Neural cell (in vitro differentiated cells): ENCODE data around the gene CP. TPM values are rescaled to one million over a fixed set of nuclear protein-coding genes. Genes with fewer than 3 reads are reported as not detected.

Experiments used
- H2AFZ ChIP-seq: fragments of 200-600, 300-800 bp; sonication (generic), shearing (Covaris generic); 2 replicates; pipeline ENCODE4 v1.6.0; 2014; ENCODE audit warnings: low read depth, mild to moderate bottlenecking, antibody characterized with exemption, low read length, moderate library complexity
- H3F3A ChIP-seq: fragments of 200-600 bp; shearing (Covaris generic); 2 replicates; pipeline ENCODE4 v1.6.1; 2016; ENCODE audit warnings: mild to moderate bottlenecking, moderate library complexity, mixed read lengths, antibody characterized with exemption, low read length; ENCODE audit not compliant: insufficient read depth, poor library complexity, severe bottlenecking
- H3K27ac ChIP-seq: fragments of 200-600, 300-800 bp; sonication (generic), shearing (Covaris generic); 2 replicates; pipeline ENCODE4 v1.5.1; 2014; ENCODE audit warnings: mild to moderate bottlenecking, low read length, moderate library complexity
- H3K27me3 ChIP-seq: fragments of 300-800, 200-600 bp; sonication (generic), shearing (Covaris generic); 2 replicates; pipeline ENCODE4 v1.6.0; 2014; ENCODE audit warnings: mild to moderate bottlenecking, low read depth, low read length, moderate library complexity; ENCODE audit not compliant: insufficient read depth
- H3K36me3 ChIP-seq: fragments of 300-800, 200-600 bp; sonication (generic), shearing (Covaris generic); 2 replicates; pipeline ENCODE4 v1.5.1; 2014; ENCODE audit warnings: mild to moderate bottlenecking, antibody characterized with exemption, low read length, moderate library complexity; ENCODE audit not compliant: insufficient read depth
- H3K4me2 ChIP-seq: fragments of 300-800, 200-600 bp; sonication (generic), shearing (Covaris generic); 2 replicates; pipeline ENCODE4 v1.6.0; 2014; ENCODE audit warnings: mild to moderate bottlenecking, low read length
- H3K4me3 ChIP-seq: fragments of 300-800, 200-600 bp; sonication (generic), shearing (Covaris generic); 2 replicates; pipeline ENCODE4 v1.5.1; 2014; ENCODE audit warnings: mild to moderate bottlenecking, low read length, moderate library complexity
- H3K79me2 ChIP-seq: fragments of 200-600 bp; shearing (Covaris generic); replicated peaks from 2 replicates; pipeline ENCODE4 v1.6.0; 2014; ENCODE audit warnings: mild to moderate bottlenecking, low read length, moderate library complexity; ENCODE audit not compliant: insufficient read depth
- H3K9ac ChIP-seq: fragments of 300-800, 200-600 bp; sonication (generic), shearing (Covaris generic); 2 replicates; pipeline ENCODE4 v1.6.1; 2016; ENCODE audit warnings: mild to moderate bottlenecking, low read length, mixed read lengths
- H3K9me2 ChIP-seq: fragments of 200-600 bp; shearing (Covaris generic); 2 replicates; pipeline ENCODE4 v1.6.1; 2016; ENCODE audit warnings: mild to moderate bottlenecking, low read length, mixed read lengths; ENCODE audit not compliant: insufficient read depth
- H3K9me3 ChIP-seq: fragments of 200-600, 300-800 bp; sonication (generic), shearing (Covaris generic); 2 replicates; pipeline ENCODE4 v1.6.1; 2016; ENCODE audit warnings: mild to moderate bottlenecking, mixed run types, low read length, moderate library complexity, mixed read lengths
- H4K20me1 ChIP-seq: fragments of 200-600 bp; shearing (Covaris generic); 2 replicates; pipeline ENCODE4 v1.6.1; 2016; ENCODE audit warnings: mild to moderate bottlenecking, mixed run types; ENCODE audit not compliant: insufficient read depth
- EP300 ChIP-seq: fragments of 450-650 bp; conservative IDR thresholded peaks from 2 replicates; pipeline ENCODE4 v1.6.1; 2014; ENCODE audit warnings: antibody characterized with exemption, mild to moderate bottlenecking, moderate library complexity; ENCODE audit not compliant: poor library complexity, severe bottlenecking
- EZH2 ChIP-seq: fragments of 200-600, 300-800 bp; shearing (Covaris generic), sonication (generic); IDR thresholded peaks from 2 replicates; pipeline ENCODE4 v1.6.1; 2014; ENCODE audit warnings: antibody characterized with exemption, low read length, borderline replicate concordance, mild to moderate bottlenecking; ENCODE audit not compliant: insufficient read depth, poor library complexity, severe bottlenecking
- MXI1 ChIP-seq: fragments of 450-650 bp; conservative IDR thresholded peaks from 2 replicates; pipeline ENCODE4 v1.6.1; 2014; ENCODE audit warnings: antibody characterized with exemption, mild to moderate bottlenecking; ENCODE audit not compliant: poor library complexity, severe bottlenecking
- POLR2AphosphoS5 ChIP-seq: IDR thresholded peaks from 2 replicates; pipeline ENCODE4 v1.6.1; 2012
- RAD21 ChIP-seq: fragments of 450-650 bp; conservative IDR thresholded peaks from 2 replicates; pipeline ENCODE4 v1.6.1; 2014; ENCODE audit warnings: antibody characterized with exemption, mild to moderate bottlenecking, moderate library complexity
- SMC3 ChIP-seq: fragments of 450-650 bp; conservative IDR thresholded peaks from 2 replicates; pipeline ENCODE4 v1.6.1; 2014; ENCODE audit warnings: antibody characterized with exemption, mild to moderate bottlenecking, moderate library complexity; ENCODE audit not compliant: poor library complexity
- TAF1 ChIP-seq: IDR thresholded peaks from 2 replicates; pipeline ENCODE4 v1.6.1; 2012; ENCODE audit warnings: low read depth
- polyA plus RNA-seq: library from polyadenylated mRNA; depleted of rRNA; stranded (reverse); fragments of >200 nt; gene quantifications from 2 replicates; pipeline ENCODE4 v1.2.3, GENCODE V29; 2014
- TF ChIP-seq, protein P1 (sequence below): fragments of 450-650 bp; IDR thresholded peaks from 2 replicates; pipeline ENCODE4 v1.5.1; 2014; ENCODE audit warnings: antibody characterized with exemption, mild to moderate bottlenecking, moderate library complexity; ENCODE audit not compliant: poor library complexity, severe bottlenecking
- TF ChIP-seq, protein P2 (sequence below): IDR thresholded peaks from 2 replicates; pipeline ENCODE4 v1.6.1; 2012; ENCODE audit warnings: borderline replicate concordance

CP gene
- polyA plus RNA-seq, 1 donor from 2014 or later = not detected

DNA sequence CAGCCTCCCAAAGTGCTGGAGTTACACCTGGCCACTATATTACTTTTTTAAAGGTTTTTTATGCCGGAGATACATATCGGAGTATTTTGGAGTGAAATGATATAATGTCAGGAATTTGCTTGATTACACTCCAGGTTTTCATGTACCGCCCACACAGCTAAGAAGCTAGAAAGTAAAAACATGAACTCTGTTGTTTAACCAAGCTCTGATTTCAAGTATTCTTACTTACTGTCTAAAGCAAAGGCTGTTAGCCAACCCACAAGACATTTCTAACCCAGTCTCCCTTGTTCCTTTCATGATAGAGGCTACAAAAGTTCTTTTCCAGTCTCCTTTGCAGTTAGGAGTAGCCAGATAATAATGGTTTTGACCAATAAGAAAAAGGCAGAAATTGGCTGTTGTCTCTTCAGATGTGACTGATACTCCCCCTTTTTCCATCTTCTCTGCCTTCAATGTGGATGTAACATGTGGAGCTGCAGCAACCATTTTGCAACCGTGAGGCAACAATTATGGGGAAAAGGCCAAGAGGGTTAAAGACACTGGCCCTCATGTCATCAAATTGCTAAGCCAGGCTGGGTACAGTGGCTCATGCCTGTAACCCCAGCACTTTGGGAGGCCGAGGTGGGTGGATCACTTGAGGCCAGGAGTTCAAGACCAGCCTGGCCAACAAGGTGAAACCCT, 6.1 kb upstream of the CP start:
- Histone ChIP-seq H3K79me2 (no peaks in the 10 kb centered on the region), H3K9ac (no peak overlapping the region), H4K20me1 (no peaks in the 10 kb centered on the region), H3K36me3 (no peaks in the 10 kb centered on the region), H3K27ac (no peak overlapping the region), H2AFZ (no peak overlapping the region), H3F3A (no peaks in the 10 kb centered on the region), H3K4me3 (no peak overlapping the region), H3K27me3 (no peaks in the 10 kb centered on the region), H3K9me3 (no peaks in the 10 kb centered on the region), H3K9me2 (no peaks in the 10 kb centered on the region), H3K4me2 (no peak overlapping the region)
- TF ChIP-seq EP300 = no peak
- no peak for TF ChIP-seq RAD21
- TF ChIP-seq, protein P1, sequence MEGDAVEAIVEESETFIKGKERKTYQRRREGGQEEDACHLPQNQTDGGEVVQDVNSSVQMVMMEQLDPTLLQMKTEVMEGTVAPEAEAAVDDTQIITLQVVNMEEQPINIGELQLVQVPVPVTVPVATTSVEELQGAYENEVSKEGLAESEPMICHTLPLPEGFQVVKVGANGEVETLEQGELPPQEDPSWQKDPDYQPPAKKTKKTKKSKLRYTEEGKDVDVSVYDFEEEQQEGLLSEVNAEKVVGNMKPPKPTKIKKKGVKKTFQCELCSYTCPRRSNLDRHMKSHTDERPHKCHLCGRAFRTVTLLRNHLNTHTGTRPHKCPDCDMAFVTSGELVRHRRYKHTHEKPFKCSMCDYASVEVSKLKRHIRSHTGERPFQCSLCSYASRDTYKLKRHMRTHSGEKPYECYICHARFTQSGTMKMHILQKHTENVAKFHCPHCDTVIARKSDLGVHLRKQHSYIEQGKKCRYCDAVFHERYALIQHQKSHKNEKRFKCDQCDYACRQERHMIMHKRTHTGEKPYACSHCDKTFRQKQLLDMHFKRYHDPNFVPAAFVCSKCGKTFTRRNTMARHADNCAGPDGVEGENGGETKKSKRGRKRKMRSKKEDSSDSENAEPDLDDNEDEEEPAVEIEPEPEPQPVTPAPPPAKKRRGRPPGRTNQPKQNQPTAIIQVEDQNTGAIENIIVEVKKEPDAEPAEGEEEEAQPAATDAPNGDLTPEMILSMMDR = no peak
- TF ChIP-seq POLR2AphosphoS5 = no peak
- no peak for TF ChIP-seq MXI1
- TF ChIP-seq SMC3 = no peak
- TF ChIP-seq EZH2 = no peak
- TF ChIP-seq TAF1 = no peak
- TF ChIP-seq, protein P2, sequence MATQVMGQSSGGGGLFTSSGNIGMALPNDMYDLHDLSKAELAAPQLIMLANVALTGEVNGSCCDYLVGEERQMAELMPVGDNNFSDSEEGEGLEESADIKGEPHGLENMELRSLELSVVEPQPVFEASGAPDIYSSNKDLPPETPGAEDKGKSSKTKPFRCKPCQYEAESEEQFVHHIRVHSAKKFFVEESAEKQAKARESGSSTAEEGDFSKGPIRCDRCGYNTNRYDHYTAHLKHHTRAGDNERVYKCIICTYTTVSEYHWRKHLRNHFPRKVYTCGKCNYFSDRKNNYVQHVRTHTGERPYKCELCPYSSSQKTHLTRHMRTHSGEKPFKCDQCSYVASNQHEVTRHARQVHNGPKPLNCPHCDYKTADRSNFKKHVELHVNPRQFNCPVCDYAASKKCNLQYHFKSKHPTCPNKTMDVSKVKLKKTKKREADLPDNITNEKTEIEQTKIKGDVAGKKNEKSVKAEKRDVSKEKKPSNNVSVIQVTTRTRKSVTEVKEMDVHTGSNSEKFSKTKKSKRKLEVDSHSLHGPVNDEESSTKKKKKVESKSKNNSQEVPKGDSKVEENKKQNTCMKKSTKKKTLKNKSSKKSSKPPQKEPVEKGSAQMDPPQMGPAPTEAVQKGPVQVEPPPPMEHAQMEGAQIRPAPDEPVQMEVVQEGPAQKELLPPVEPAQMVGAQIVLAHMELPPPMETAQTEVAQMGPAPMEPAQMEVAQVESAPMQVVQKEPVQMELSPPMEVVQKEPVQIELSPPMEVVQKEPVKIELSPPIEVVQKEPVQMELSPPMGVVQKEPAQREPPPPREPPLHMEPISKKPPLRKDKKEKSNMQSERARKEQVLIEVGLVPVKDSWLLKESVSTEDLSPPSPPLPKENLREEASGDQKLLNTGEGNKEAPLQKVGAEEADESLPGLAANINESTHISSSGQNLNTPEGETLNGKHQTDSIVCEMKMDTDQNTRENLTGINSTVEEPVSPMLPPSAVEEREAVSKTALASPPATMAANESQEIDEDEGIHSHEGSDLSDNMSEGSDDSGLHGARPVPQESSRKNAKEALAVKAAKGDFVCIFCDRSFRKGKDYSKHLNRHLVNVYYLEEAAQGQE = no peak

DNA sequence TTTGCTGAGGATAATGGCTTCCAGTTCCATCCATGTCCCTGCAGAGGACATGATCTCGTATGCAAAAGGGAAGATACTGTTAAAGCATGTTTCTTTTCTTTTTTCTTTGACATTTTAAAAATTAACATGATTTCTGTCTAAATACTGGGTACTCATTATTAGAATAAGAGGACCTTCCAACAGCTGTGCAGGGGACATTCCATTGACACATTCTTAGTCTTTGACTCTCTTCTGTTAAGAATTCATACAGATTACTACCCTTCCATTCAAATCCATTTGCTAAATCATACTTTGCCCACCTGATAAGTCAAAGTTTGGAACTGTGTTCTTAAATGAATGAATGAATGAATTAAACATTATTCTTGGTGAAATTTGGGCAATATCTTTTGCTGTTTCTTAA, 5.1 kb upstream of the CP start:
- no peak overlapping the region for H3K4me3 ChIP-seq
- H3K36me3 ChIP-seq = no peaks in the 10 kb centered on the region
- TF ChIP-seq, protein P2 = no peak
- TF ChIP-seq POLR2AphosphoS5 = no peak
- no peak for TF ChIP-seq EZH2
- no peak for TF ChIP-seq SMC3
- no peak for TF ChIP-seq MXI1
- no peak for TF ChIP-seq EP300
- TF ChIP-seq TAF1 = no peak
- no peak for TF ChIP-seq RAD21
- TF ChIP-seq, protein P1 = no peak
- H3K27me3 ChIP-seq = no peaks in the 10 kb centered on the region
- H3K79me2 ChIP-seq = no peaks in the 10 kb centered on the region
- no peaks in the 10 kb centered on the region for H3K9me3 ChIP-seq
- no peaks in the 10 kb centered on the region for H4K20me1 ChIP-seq
- H2AFZ ChIP-seq = no peak overlapping the region
- H3K27ac ChIP-seq = no peak overlapping the region
- H3K4me2 ChIP-seq = no peak overlapping the region
- no peaks in the 10 kb centered on the region for H3K9me2 ChIP-seq
- H3K9ac ChIP-seq = no peak overlapping the region
- no peaks in the 10 kb centered on the region for H3F3A ChIP-seq
